Thymus (tissue), 11 donors: ENCODE measurements around the gene B4GALT5. TPM values are rescaled to one million over a fixed set of nuclear protein-coding genes. Genes with fewer than 3 reads are reported as not detected.

Experiments used
- DNase-seq, 9 donors: peaks; one replicate each; pipeline ENCODE4 v3.0.0-alpha.2; 2013; ENCODE audit warnings: low spot score in 9 of 9, low read depth in 6 of 9, missing footprints in 1 of 9
- H3K27ac ChIP-seq, 2 donors: one replicate each; pipeline ENCODE4 v1.5.1; 2013; ENCODE audit warnings: control low read depth in 1 of 2, low read depth in 1 of 2, low read length in 1 of 2, mild to moderate bottlenecking in 1 of 2, moderate library complexity in 1 of 2
- H3K27me3 ChIP-seq, 2 donors: one replicate each; pipeline ENCODE4 v1.5.1; 2013; ENCODE audit warnings: low read length in 1 of 2; ENCODE audit not compliant: control insufficient read depth in 2 of 2, insufficient read depth in 1 of 2
- H3K36me3 ChIP-seq, 2 donors: one replicate each; pipeline ENCODE4 v1.5.1; 2013; ENCODE audit warnings: low read length in 1 of 2, mild to moderate bottlenecking in 1 of 2, moderate library complexity in 1 of 2; ENCODE audit not compliant: control insufficient read depth in 2 of 2, insufficient read depth in 2 of 2
- H3K4me1 ChIP-seq, 2 donors: one replicate each; pipeline ENCODE4 v1.5.1; 2013; ENCODE audit warnings: low read length in 2 of 2; ENCODE audit not compliant: control insufficient read depth in 2 of 2, insufficient read depth in 2 of 2
- H3K4me3 ChIP-seq, 2 donors: one replicate each; pipeline ENCODE4 v1.5.1; 2013; ENCODE audit warnings: low read length in 2 of 2, control low read depth in 1 of 2, mild to moderate bottlenecking in 1 of 2
- H3K9me3 ChIP-seq, 2 donors: one replicate each; pipeline ENCODE4 v1.5.1; 2013; ENCODE audit warnings: low read length in 1 of 2, mild to moderate bottlenecking in 1 of 2; ENCODE audit not compliant: control insufficient read depth in 2 of 2, insufficient read depth in 1 of 2
- whole genome bisulfite sequencing: extraction: QIAGEN DNeasy Blood & Tissue Kit; methylation state at CpG from one replicate; pipeline ENCODE4 v1.1.7; 2013; 5-methylcytosine and 5-hydroxymethylcytosine counted together
- polyA plus RNA-seq: library from polyadenylated mRNA; stranded (reverse); fragments of 200-250 nt; gene quantifications from one replicate; pipeline ENCODE4 v1.2.3, GENCODE V29; 2013
- total RNA-seq: library from RNA; stranded (reverse); fragments of 120-200 nt; gene quantifications from one replicate; pipeline ENCODE4 v1.2.4, GENCODE V29; 2013
- donor health status: healthy.

B4GALT5 gene
- total and polyA plus RNA-seq, 2 donors, result 6.8 to 10.9 TPM

DNA sequence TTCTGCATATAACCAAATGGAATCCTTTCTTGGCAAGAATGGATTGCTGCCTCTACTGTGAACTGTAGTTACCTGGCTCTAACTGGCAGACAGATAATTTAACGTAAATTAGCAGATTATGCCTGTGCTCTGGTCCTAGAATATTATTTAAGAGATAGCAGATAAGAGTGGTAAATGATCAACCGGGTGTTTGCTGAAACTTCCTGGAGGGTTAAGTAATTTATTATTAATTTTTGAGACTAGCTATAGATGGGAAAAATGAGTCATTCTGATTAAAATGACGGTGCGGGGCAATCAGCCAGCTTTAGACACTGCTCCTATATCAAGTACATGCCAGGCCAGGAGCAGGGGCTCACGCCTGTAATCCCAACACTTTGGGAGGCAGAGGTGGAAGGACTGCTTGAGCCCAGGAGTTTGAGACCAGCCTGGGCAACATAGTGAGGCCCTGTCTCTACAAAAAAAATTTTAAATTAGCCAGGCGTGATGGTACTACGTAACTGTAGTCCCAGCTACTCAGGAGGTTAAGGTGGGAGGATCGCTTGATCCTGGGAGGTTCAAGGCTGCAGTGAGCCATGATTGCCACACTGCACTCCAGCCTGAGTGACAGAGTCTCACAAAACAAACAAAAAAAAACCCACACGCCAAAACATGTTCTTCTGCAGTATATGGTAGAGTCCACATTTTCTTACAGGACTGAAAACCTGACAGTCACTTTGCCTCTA is 22.6 kb downstream of the B4GALT5 start:
- Histone ChIP-seq H3K4me3 (no peak overlapping the region), H3K27me3 (no peaks in the 10 kb centered on the region), H3K36me3 (no peaks in the 10 kb centered on the region), H3K27ac (no peak overlapping the region), H3K4me1 (peaks cover 20 to 25% of the 10 kb centered on the region in 2 donors), H3K9me3 (no peaks in the 10 kb centered on the region)
- WGBS, result 95% methylated on average over 9 of the region's 9 CpGs
- DNase-seq, result no peak

DNA sequence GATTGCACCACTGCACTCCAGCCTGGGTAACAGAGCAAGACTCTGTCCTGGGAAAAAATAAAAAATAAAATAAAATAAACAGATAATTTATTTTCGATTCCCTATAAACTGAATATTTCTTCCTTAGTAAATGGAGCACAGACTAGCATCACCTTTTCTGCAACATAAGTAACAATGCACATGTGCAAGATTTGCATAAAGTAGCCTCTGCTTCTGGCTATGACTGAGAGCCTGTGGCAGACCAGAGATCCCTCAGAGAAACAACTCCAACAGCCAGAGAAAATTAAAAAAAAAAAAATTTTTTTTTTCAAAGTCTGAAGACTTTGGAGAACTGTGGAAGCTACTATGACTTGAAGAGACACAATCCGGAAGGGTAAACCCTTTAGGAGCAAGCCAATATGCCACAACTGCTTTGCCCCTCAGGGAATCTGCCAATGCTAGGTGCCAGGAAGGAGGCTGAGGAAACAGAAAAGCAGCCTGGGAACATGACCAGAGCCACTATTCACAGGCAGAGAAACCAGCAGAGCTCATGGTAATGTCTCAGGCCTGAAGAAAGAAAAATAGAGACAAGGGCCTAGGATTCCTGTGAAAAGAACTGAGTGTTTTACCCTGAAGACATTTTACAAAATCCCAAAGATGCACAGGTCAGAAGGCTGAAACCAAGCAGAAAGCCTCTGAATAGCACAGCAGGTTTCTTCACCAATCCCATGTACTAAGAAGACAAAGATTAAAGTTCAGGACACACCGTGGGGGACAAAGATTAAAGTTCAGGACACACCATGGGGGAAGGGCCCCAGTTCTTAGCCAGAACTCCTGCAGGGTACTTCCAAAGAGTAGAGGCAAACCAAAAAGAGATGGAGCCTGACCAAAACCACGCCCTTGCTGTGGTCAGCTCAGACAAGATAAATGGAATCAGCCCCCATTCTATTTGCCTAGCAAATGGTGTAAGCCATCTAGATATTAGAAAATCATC is 25.8 kb downstream of the B4GALT5 start:
- Histone ChIP-seq H3K4me1 (peaks cover 20 to 26% of the 10 kb centered on the region in 2 donors), H3K36me3 (no peaks in the 10 kb centered on the region), H3K27ac (no peak overlapping the region), H3K9me3 (no peaks in the 10 kb centered on the region), H3K4me3 (no peak overlapping the region), H3K27me3 (no peaks in the 10 kb centered on the region)
- WGBS, result 97% methylated on average over 4 of the region's 4 CpGs
- no peak for DNase-seq

DNA sequence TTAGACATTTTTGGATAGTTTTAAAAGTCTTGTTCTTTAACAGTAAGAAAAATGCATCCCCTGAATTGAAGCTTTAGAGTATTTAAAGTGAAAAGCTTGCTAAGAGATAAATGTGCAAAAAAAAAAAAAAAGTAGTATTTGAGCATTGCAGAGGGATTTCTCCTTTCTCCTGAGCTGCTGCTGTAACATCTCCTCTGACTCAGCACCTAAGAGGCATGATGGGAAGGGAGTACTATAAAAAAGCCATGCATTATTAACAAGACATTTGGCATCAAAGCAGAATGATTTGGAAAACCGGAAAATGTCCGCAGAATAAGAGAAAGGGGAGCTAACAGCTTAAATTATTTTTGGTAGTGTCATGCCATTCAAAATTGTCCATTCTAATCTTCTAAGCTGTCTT is 27.9 kb downstream of the B4GALT5 start:
- peak overlapping the region in 1 of 2 donors; percentile 11 for H3K27ac ChIP-seq
- no peaks in the 10 kb centered on the region for H3K27me3 ChIP-seq
- DNase-seq, result no peak
- no peaks in the 10 kb centered on the region for H3K36me3 ChIP-seq
- H3K9me3 ChIP-seq, result no peaks in the 10 kb centered on the region
- no peak overlapping the region for H3K4me3 ChIP-seq
- H3K4me1 ChIP-seq, result peaks cover 20 to 26% of the 10 kb centered on the region in 2 donors
- WGBS, result 64% methylated on average over 2 of the region's 2 CpGs

DNA sequence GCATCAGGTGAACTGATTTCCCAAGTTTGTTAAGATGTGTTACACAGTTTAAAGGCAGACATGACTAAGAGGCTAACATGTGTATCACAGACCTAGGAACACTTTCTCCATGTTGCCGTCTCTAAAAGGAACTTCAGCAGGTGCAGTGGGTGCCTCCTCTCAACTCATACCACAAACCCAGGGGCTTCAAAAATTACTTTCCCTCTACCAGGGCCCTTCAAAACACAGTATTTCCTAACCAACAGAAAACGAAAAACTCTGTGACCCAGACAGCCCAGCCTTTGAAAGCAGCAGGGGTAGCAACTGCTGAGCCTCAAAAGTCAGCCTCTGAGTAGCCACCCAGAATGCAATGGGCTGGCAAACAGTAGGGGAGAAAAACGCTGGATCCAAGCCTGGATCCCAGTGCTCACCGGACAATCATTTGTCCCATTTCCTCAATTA is 28.5 kb downstream of the B4GALT5 start:
- Histone ChIP-seq H3K27me3 (no peaks in the 10 kb centered on the region), H3K4me3 (no peak overlapping the region), H3K9me3 (no peaks in the 10 kb centered on the region), H3K4me1 (peaks cover 20 to 26% of the 10 kb centered on the region in 2 donors), H3K27ac (peak overlapping the region in 1 of 2 donors; percentile 78), H3K36me3 (no peaks in the 10 kb centered on the region)
- peak in 5 of 9 donors; percentile 39 to 74 (median 42) for DNase-seq
- WGBS, result 37% methylated on average over 4 of the region's 4 CpGs

DNA sequence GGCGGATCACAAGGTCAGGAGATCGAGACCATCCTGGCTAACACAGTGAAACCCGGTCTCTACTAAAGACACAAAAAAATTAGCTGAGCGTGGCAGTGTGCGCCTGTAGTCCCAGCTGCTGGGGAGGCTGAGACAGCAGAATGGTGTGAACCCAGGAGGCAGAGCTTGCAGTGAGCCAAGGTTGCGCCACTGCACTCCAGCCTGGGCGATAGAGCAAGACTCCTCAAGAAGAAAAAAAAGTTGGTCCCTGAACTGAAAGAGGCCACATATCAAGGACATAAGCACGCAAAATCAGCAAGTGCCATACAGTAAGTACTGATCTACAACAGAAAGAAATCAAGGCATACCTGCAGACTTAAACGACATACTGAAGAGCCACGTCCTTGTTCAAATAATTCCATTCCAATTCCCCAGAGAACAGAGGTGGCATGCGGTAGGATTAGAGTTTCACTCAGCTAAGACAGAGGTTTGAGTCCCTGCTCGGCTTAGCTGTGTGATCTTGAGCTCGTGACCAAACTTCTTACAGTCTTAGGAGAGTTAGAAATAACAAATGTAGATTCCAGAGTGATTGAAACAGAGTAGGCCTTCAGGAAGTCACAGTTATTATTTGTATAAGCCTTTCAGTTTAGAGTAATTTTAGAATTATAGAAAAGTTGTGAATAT is 29.2 kb downstream of the B4GALT5 start:
- Histone ChIP-seq H3K4me3 (no peak overlapping the region), H3K27me3 (no peaks in the 10 kb centered on the region), H3K36me3 (no peaks in the 10 kb centered on the region), H3K27ac (peak overlapping the region in 1 of 2 donors; percentile 53), H3K4me1 (peaks cover 20 to 26% of the 10 kb centered on the region in 2 donors), H3K9me3 (no peaks in the 10 kb centered on the region)
- WGBS, result 92% methylated on average over 13 of the region's 13 CpGs
- no peak for DNase-seq

DNA sequence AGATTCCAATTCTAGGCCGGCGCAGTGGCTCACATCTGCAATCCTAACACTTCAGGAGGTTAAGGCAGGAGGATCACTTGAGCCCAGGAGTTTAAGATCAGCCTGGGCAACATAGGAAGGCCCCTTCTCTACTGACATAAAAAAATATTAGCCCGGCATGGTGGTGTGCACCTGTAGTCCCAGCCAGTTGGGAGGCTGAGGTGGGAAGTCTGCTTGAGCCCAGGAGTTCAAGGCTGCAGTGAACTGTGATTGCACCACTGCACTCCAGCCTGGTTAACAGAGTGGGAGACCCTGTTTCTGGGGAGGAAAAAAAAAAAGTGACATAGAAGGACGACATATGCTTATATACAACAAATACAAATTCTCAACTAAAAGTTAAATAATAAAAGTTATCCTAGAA is 30.9 kb downstream of the B4GALT5 start:
- WGBS, result 97% methylated on average over 4 of the region's 4 CpGs
- Histone ChIP-seq H3K27ac (no peak overlapping the region), H3K4me1 (peaks cover 20 to 26% of the 10 kb centered on the region in 2 donors), H3K4me3 (no peak overlapping the region), H3K9me3 (no peaks in the 10 kb centered on the region), H3K27me3 (no peaks in the 10 kb centered on the region), H3K36me3 (no peaks in the 10 kb centered on the region)
- DNase-seq, result no peak

DNA sequence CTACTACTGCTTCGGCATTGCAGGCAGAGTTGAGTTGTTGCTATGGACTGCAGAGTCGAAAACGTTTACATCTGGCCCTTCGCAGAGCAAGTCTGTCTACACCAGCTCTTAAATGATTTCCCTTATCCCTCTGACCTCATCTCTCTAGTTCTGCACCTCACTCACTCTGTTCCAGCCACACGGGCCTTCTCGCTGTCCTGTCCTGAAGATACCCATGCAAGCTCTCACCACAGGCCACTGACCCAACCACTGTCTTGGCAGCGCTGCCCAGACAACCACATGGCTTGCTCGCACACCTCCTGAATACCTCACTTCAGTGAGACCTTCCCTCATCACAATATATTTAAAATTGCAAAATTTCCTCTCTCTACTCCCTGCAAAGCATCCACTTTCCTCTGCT is 31.4 kb downstream of the B4GALT5 start:
- H3K27me3 ChIP-seq, result no peaks in the 10 kb centered on the region
- H3K9me3 ChIP-seq, result no peaks in the 10 kb centered on the region
- H3K36me3 ChIP-seq, result no peaks in the 10 kb centered on the region
- no peak for DNase-seq
- 97% methylated on average over 8 of the region's 8 CpGs for WGBS
- no peak overlapping the region for H3K4me3 ChIP-seq
- H3K27ac ChIP-seq, result no peak overlapping the region
- H3K4me1 ChIP-seq, result peaks cover 20 to 26% of the 10 kb centered on the region in 2 donors

DNA sequence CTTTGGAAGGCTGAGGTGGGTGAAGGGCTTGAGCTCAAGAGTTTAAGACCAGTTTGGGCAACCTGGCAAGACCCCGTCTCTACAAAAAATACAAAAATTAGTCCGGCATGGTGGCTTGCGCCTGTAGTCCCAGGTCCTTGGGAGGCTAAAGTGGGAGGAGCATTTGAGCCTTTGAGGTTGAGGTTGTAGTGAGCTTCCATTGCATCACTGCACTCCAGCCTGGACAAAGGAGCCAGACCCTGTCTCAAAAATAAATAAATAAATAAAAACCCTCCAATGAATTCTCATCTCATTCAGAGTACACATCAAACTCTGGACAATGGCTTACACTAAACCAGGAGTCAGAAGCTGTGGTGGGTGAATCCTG is 31.8 kb downstream of the B4GALT5 start:
- no peak for DNase-seq

More for the DNA sequence above, 31.8 kb downstream of the B4GALT5 start:
- Histone ChIP-seq H3K27me3 (no peaks in the 10 kb centered on the region), H3K36me3 (no peaks in the 10 kb centered on the region), H3K9me3 (no peaks in the 10 kb centered on the region), H3K4me3 (no peak overlapping the region), H3K27ac (no peak overlapping the region), H3K4me1 (peaks cover 18 to 28% of the 10 kb centered on the region in 2 donors)
- 99% methylated on average over 3 of the region's 3 CpGs for WGBS
